GM10847 (cell line): ENCODE measurements around the gene PRUNE1.
A peak's percentile ranks its signal among the peaks of the same experiment; 100 is the strongest.

ENCODE experiments used
- POLR2A ChIP-seq: IDR thresholded peaks from 2 replicates; pipeline ENCODE4 v1.6.1; 2011; ENCODE audit not compliant: insufficient read length; ENCODE audit errors: extremely low read depth

PRUNE1 gene

GRCh38 chr1:151009674-151010345 is 1.6 kb downstream of the PRUNE1 start:
- TF ChIP-seq POLR2A = no peak

- TF ChIP-seq POLR2A = no peak
Measured at GRCh38 chr1:151010346-151010726, 2.1 kb downstream of the PRUNE1 start.

- TF ChIP-seq POLR2A = no peak
Measured at GRCh38 chr1:151011154-151011850, 3.1 kb downstream of the PRUNE1 start.

GRCh38 chr1:151012684-151013471 is 4.6 kb downstream of the PRUNE1 start:
- TF ChIP-seq POLR2A = no peak

- no peak for TF ChIP-seq POLR2A
Measured at GRCh38 chr1:151013518-151013917, 5.3 kb downstream of the PRUNE1 start.

- no peak for TF ChIP-seq POLR2A
Measured at GRCh38 chr1:151024540-151025146, 16.4 kb downstream of the PRUNE1 start.

- no peak for TF ChIP-seq POLR2A
Measured at GRCh38 chr1:151026460-151026859, 18.2 kb downstream of the PRUNE1 start.

GRCh38 chr1:151032164-151032563 is 23.9 kb downstream of the PRUNE1 start:
- TF ChIP-seq POLR2A = no peak

- no peak for TF ChIP-seq POLR2A
Measured at GRCh38 chr1:151035167-151035566, 26.9 kb downstream of the PRUNE1 start.

- TF ChIP-seq POLR2A = no peak
Measured at GRCh38 chr1:151036356-151036755, 28.1 kb downstream of the PRUNE1 start, which contains the start of gene BNIPL. Gene BNIPL (plus strand): TSS chr1:151036586. CDS start chr1:151036726, 140 bp downstream.

- TF ChIP-seq POLR2A = no peak
Measured at GRCh38 chr1:151037032-151037431, 28.8 kb downstream of the PRUNE1 start.

- no peak for TF ChIP-seq POLR2A
Measured at GRCh38 chr1:151039521-151039920, 31.3 kb downstream of the PRUNE1 start.

- TF ChIP-seq POLR2A = no peak
Measured at GRCh38 chr1:151043163-151043562, 34.9 kb downstream of the PRUNE1 start.

- TF ChIP-seq POLR2A = peak; percentile 35
Measured at GRCh38 chr1:151047591-151047924, 39.3 kb downstream of the PRUNE1 start, which contains the start of gene C1orf56. Gene C1orf56 (plus strand): TSS chr1:151047751. CDS start chr1:151047848, 97 bp downstream.

- no peak for TF ChIP-seq POLR2A
Measured at GRCh38 chr1:151047925-151048644, 39.8 kb downstream of the PRUNE1 start.
